HepG2 (cell line): ENCODE data around the gene TMEM255B. TPM values are rescaled to one million over a fixed set of nuclear protein-coding genes. Genes with fewer than 3 reads are reported as not detected.

Experiments used
- CC2D1A ChIP-seq: sonication (generic); formaldehyde crosslinking; IDR thresholded peaks from 2 replicates; pipeline ENCODE4 v1.8.1; 2023; ENCODE audit warnings: mild to moderate bottlenecking, missing genetic modification reagents
- CCDC6 ChIP-seq: sonication (generic); formaldehyde crosslinking; IDR thresholded peaks from 2 replicates; pipeline ENCODE4 v1.8.1; 2022; ENCODE audit warnings: mild to moderate bottlenecking, missing genetic modification reagents, moderate library complexity
- CREB1 ChIP-seq, 2 experiments: fragments of 450-650 bp in 1 of 2; IDR thresholded peaks; 2 replicates each; pipeline ENCODE4 v1.6.1; 2016 to 2017; ENCODE audit warnings: control low read depth in 1 of 2, mild to moderate bottlenecking in 1 of 2, missing compliant biosample characterization in 1 of 2, missing genetic modification characterization in 1 of 2
- FOSL1 ChIP-seq: sonication (generic); formaldehyde crosslinking; IDR thresholded peaks from 2 replicates; pipeline ENCODE4 v1.9.0; 2021; ENCODE audit warnings: missing genetic modification reagents, borderline replicate concordance
- FOXC1 ChIP-seq: sonication (generic); formaldehyde crosslinking; IDR thresholded peaks from 2 replicates; pipeline ENCODE4 v1.8.0; 2022; ENCODE audit warnings: mild to moderate bottlenecking, missing genetic modification reagents, borderline replicate concordance
- GATAD2A ChIP-seq: IDR thresholded peaks from 2 replicates; pipeline ENCODE4 v1.6.1; 2016
- GTF3A ChIP-seq: sonication (generic); formaldehyde crosslinking; conservative IDR thresholded peaks from 2 replicates; pipeline ENCODE4 v1.4.0; 2020; ENCODE audit warnings: mild to moderate bottlenecking, missing genetic modification reagents
- HMGA1 ChIP-seq: sonication (generic); formaldehyde crosslinking; conservative IDR thresholded peaks from 2 replicates; pipeline ENCODE4 v1.4.0; 2020; ENCODE audit warnings: missing genetic modification reagents
- IRX3 ChIP-seq: sonication (generic); formaldehyde crosslinking; IDR thresholded peaks from 2 replicates; pipeline ENCODE4 v1.8.1; 2023; ENCODE audit warnings: mild to moderate bottlenecking, low read depth, missing genetic modification reagents, borderline replicate concordance
- KDM3A ChIP-seq: IDR thresholded peaks from 2 replicates; pipeline ENCODE4 v1.6.1; 2018; ENCODE audit warnings: low read depth, missing compliant biosample characterization
- MBD4 ChIP-seq: IDR thresholded peaks from 2 replicates; pipeline ENCODE4 v1.6.1; 2012; ENCODE audit warnings: low read length, inconsistent platforms, borderline replicate concordance
- NFYB ChIP-seq: sonication (generic); formaldehyde crosslinking; IDR thresholded peaks from 2 replicates; pipeline ENCODE4 v1.4.0; 2020; ENCODE audit warnings: missing genetic modification reagents
- NR2F2 ChIP-seq: IDR thresholded peaks from 2 replicates; pipeline ENCODE4 v1.6.1; 2012; ENCODE audit warnings: low read depth, inconsistent platforms, borderline replicate concordance
- NR2F6 ChIP-seq, 2 experiments: IDR thresholded peaks; 2 replicates each; pipeline ENCODE4 v1.6.1; 2016; ENCODE audit warnings: antibody characterized with exemption in 1 of 2, mild to moderate bottlenecking in 1 of 2
- PAWR ChIP-seq: sonication (generic); formaldehyde crosslinking; IDR thresholded peaks from 2 replicates; pipeline ENCODE4 v1.4.0; 2020; ENCODE audit warnings: missing genetic modification reagents, mild to moderate bottlenecking, borderline replicate concordance
- PCBP1 ChIP-seq: fragments of 200-400 bp; formaldehyde crosslinking; IDR thresholded peaks from 2 replicates; pipeline ENCODE4 v1.6.1; 2017; ENCODE audit warnings: mild to moderate bottlenecking, low read depth, low read length, borderline replicate concordance
- RFXANK ChIP-seq: IDR thresholded peaks from 2 replicates; pipeline ENCODE4 v1.6.1; 2016
- WIZ ChIP-seq: sonication (generic); formaldehyde crosslinking; IDR thresholded peaks from 2 replicates; pipeline ENCODE4 v1.5.1; 2020; ENCODE audit warnings: mild to moderate bottlenecking, missing genetic modification reagents
- ZC3H13 ChIP-seq: sonication (generic); formaldehyde crosslinking; IDR thresholded peaks from 2 replicates; pipeline ENCODE4 v1.8.1; 2023; ENCODE audit warnings: mild to moderate bottlenecking, missing genetic modification reagents, moderate library complexity
- ZFYVE20 ChIP-seq: sonication (generic); formaldehyde crosslinking; IDR thresholded peaks from 2 replicates; pipeline ENCODE4 v1.8.0; 2023; ENCODE audit warnings: low read depth, mild to moderate bottlenecking, moderate library complexity, missing genetic modification reagents, borderline replicate concordance
- ZNF296 ChIP-seq: sonication (generic); formaldehyde crosslinking; conservative IDR thresholded peaks from 2 replicates; pipeline ENCODE4 v1.5.0; 2020; ENCODE audit warnings: mild to moderate bottlenecking, missing genetic modification reagents
- ZNF30 ChIP-seq: sonication (generic); formaldehyde crosslinking; IDR thresholded peaks from 2 replicates; pipeline ENCODE4 v1.5.0; 2020; ENCODE audit warnings: mild to moderate bottlenecking, missing genetic modification reagents
- ZNF460 ChIP-seq: sonication (generic); formaldehyde crosslinking; IDR thresholded peaks from 2 replicates; pipeline ENCODE4 v1.5.1; 2020; ENCODE audit warnings: missing genetic modification reagents, mild to moderate bottlenecking, borderline replicate concordance
- ZNF501 ChIP-seq: sonication (generic); formaldehyde crosslinking; IDR thresholded peaks from 2 replicates; pipeline ENCODE4 v1.5.1; 2020; ENCODE audit warnings: mild to moderate bottlenecking, moderate library complexity, missing genetic modification reagents
- ZNF572 ChIP-seq: sonication (generic); formaldehyde crosslinking; IDR thresholded peaks from 2 replicates; pipeline ENCODE4 v1.5.1; 2020; ENCODE audit warnings: mild to moderate bottlenecking, missing genetic modification reagents
- ZNF605 ChIP-seq: sonication (generic); formaldehyde crosslinking; IDR thresholded peaks from 2 replicates; pipeline ENCODE4 v1.8.0; 2022; ENCODE audit warnings: mild to moderate bottlenecking, missing genetic modification reagents
- polyA plus RNA-seq, 8 experiments: library from polyadenylated mRNA; depleted of rRNA in 3 of 8; stranded (reverse) in 7 of 8; unstranded in 1 of 8; fragments of >200 nt; fragmentation: Illumina TruSeq in 4 of 8; extraction: Trizol in 4 of 8; gene quantifications; 2 replicates each; pipeline versions ENCODE4 v1.2.1 to v1.2.3, GENCODE V29; 2011 to 2016; ENCODE audit warnings: low read depth in 4 of 8, missing spikeins in 1 of 8, mixed read lengths in 1 of 8; ENCODE audit not compliant: insufficient read depth in 1 of 8
- total RNA-seq, 5 experiments: library from RNA; depleted of rRNA; stranded (reverse); fragments of >200 nt; fragmentation: Illumina TruSeq; extraction: Trizol; gene quantifications; 2 replicates each; pipeline ENCODE4 v1.2.3, GENCODE V29; 2016; ENCODE audit warnings: low read depth in 1 of 5
- TF ChIP-seq, protein P1 (sequence below): sonication (generic); formaldehyde crosslinking; IDR thresholded peaks from 2 replicates; pipeline ENCODE4 v1.4.0; 2020; ENCODE audit warnings: missing genetic modification reagents
- TF ChIP-seq, protein P2 (sequence below): sonication (generic); formaldehyde crosslinking; IDR thresholded peaks from 2 replicates; pipeline ENCODE4 v1.4.0; 2020; ENCODE audit warnings: missing genetic modification reagents
- TF ChIP-seq, protein P3 (sequence below): IDR thresholded peaks from 2 replicates; pipeline ENCODE4 v1.6.1; 2016; ENCODE audit warnings: low read depth, control low read depth

Gene TMEM255B
- total and polyA plus RNA-seq, 2 of the 13 experiments (the other 11 are each of a cell fraction or from before 2014, with no cell fraction given), result not detected

- TF ChIP-seq HMGA1, result no peak
- no peak for TF ChIP-seq NFYB (CRISPR knock-in tag)
- no peak for TF ChIP-seq IRX3 (CRISPR knock-in tag)
- TF ChIP-seq, protein P1, sequence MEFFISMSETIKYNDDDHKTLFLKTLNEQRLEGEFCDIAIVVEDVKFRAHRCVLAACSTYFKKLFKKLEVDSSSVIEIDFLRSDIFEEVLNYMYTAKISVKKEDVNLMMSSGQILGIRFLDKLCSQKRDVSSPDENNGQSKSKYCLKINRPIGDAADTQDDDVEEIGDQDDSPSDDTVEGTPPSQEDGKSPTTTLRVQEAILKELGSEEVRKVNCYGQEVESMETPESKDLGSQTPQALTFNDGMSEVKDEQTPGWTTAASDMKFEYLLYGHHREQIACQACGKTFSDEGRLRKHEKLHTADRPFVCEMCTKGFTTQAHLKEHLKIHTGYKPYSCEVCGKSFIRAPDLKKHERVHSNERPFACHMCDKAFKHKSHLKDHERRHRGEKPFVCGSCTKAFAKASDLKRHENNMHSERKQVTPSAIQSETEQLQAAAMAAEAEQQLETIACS, result no peak
- no peak for TF ChIP-seq ZNF605 (CRISPR knock-in tag)
- no peak for TF ChIP-seq WIZ (CRISPR knock-in tag)
- no peak for TF ChIP-seq KDM3A
- no peak for TF ChIP-seq ZNF30
- no peak for TF ChIP-seq ZFYVE20
- no peak for TF ChIP-seq GTF3A (CRISPR knock-in tag)
- no peak for TF ChIP-seq NR2F2
- no peak for TF ChIP-seq RFXANK (CRISPR knock-in tag)
- TF ChIP-seq, protein P2, sequence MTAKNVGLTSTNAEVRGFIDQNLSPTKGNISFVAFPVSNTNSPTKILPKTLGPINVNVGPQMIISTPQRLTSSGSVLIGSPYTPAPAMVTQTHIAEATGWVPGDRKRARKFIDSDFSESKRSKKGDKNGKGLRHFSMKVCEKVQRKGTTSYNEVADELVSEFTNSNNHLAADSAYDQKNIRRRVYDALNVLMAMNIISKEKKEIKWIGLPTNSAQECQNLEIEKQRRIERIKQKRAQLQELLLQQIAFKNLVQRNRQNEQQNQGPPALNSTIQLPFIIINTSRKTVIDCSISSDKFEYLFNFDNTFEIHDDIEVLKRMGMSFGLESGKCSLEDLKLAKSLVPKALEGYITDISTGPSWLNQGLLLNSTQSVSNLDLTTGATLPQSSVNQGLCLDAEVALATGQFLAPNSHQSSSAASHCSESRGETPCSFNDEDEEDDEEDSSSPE (CRISPR knock-in tag), result 0 out of 2 replicates have a peak, but pooled peaks have one; percentile 17
- TF ChIP-seq CC2D1A (CRISPR knock-in tag), result no peak
- no peak for TF ChIP-seq FOXC1 (CRISPR knock-in tag)
- TF ChIP-seq, protein P3, sequence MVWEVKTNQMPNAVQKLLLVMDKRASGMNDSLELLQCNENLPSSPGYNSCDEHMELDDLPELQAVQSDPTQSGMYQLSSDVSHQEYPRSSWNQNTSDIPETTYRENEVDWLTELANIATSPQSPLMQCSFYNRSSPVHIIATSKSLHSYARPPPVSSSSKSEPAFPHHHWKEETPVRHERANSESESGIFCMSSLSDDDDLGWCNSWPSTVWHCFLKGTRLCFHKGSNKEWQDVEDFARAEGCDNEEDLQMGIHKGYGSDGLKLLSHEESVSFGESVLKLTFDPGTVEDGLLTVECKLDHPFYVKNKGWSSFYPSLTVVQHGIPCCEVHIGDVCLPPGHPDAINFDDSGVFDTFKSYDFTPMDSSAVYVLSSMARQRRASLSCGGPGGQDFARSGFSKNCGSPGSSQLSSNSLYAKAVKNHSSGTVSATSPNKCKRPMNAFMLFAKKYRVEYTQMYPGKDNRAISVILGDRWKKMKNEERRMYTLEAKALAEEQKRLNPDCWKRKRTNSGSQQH, result no peak
- no peak for TF ChIP-seq FOSL1 (CRISPR knock-in tag)
- no peak for TF ChIP-seq ZNF296
- TF ChIP-seq NR2F6 (IDR thresholded peaks at IDR 0.05), result no peak
- no peak for TF ChIP-seq NR2F6 (CRISPR knock-in tag; IDR thresholded peaks at IDR 0.05)
- TF ChIP-seq ZNF460, result no peak
- no peak for TF ChIP-seq ZC3H13 (CRISPR knock-in tag)
- TF ChIP-seq ZNF501 (CRISPR knock-in tag), result no peak
- TF ChIP-seq GATAD2A, result peak; percentile 70; the same call in 1 of the 2 replicates
- TF ChIP-seq PCBP1, result no peak
- no peak for TF ChIP-seq ZNF572 (CRISPR knock-in tag)
- TF ChIP-seq MBD4, result no peak
- TF ChIP-seq CREB1 (IDR thresholded peaks at IDR 0.05), result no peak
- TF ChIP-seq CREB1 (CRISPR knock-in tag; IDR thresholded peaks at IDR 0.05), result no peak
- no peak for TF ChIP-seq CCDC6 (CRISPR knock-in tag)
- no peak for TF ChIP-seq PAWR (CRISPR knock-in tag)
Observed at GRCh38 chr13:113742000-113742441, 17.0 kb upstream of the TMEM255B start (continued).
